IPS-18a (cell line): ENCODE measurements around the gene NBPF9.
"Not testable (repeated sequence)": the region's sequence is repeated elsewhere in the genome, so short reads cannot be mapped to it uniquely, and the experiment has no call there.

ENCODE experiments used
- H3K27ac ChIP-seq: one replicate; pipeline ENCODE4 v1.5.1; 2013; ENCODE audit warnings: low read length
- H3K27me3 ChIP-seq: one replicate; pipeline ENCODE4 v1.6.1; 2013; ENCODE audit warnings: mild to moderate bottlenecking, low read length; ENCODE audit not compliant: control insufficient read depth, insufficient read depth
- H3K36me3 ChIP-seq: one replicate; pipeline ENCODE4 v1.6.1; 2013; ENCODE audit warnings: low read depth, low read length; ENCODE audit not compliant: control insufficient read depth
- H3K4me1 ChIP-seq: one replicate; pipeline ENCODE4 v1.6.1; 2013; ENCODE audit warnings: low read depth, low read length; ENCODE audit not compliant: control insufficient read depth
- H3K4me3 ChIP-seq: one replicate; pipeline ENCODE4 v1.5.1; 2013; ENCODE audit warnings: low read length
- H3K9ac ChIP-seq: one replicate; pipeline ENCODE4 v1.6.1; 2013; ENCODE audit warnings: mild to moderate bottlenecking, low read length, moderate library complexity
- H3K9me3 ChIP-seq: one replicate; pipeline ENCODE4 v1.6.1; 2013; ENCODE audit warnings: low read depth, low read length; ENCODE audit not compliant: control insufficient read depth

The NBPF9 gene

GRCh38 chr1:149009761-149010160 is 93.6 kb downstream of the NBPF9 start:
- H3K9me3 ChIP-seq, H3K4me3 ChIP-seq, H3K9ac ChIP-seq, H3K4me1 ChIP-seq, H3K27ac ChIP-seq, H3K27me3 ChIP-seq, H3K36me3 ChIP-seq: not testable (repeated sequence)

- not testable (repeated sequence) for H3K4me3 ChIP-seq
Observed at GRCh38 chr1:149008769-149009168, 94.6 kb downstream of the NBPF9 start.

GRCh38 chr1:149008326-149008725 is 95.0 kb downstream of the NBPF9 start:
- H3K36me3 ChIP-seq, H3K4me1 ChIP-seq, H3K4me3 ChIP-seq, H3K9ac ChIP-seq, H3K27me3 ChIP-seq, H3K27ac ChIP-seq, H3K9me3 ChIP-seq: not testable (repeated sequence)

More at GRCh38 chr1:149008769-149009168, 94.6 kb downstream of the NBPF9 start:
- H3K4me1 ChIP-seq, H3K36me3 ChIP-seq, H3K27ac ChIP-seq, H3K9ac ChIP-seq, H3K9me3 ChIP-seq, H3K27me3 ChIP-seq: not testable (repeated sequence)
